ENCODE data around the gene CLEC7A.

The CLEC7A gene

DNA sequence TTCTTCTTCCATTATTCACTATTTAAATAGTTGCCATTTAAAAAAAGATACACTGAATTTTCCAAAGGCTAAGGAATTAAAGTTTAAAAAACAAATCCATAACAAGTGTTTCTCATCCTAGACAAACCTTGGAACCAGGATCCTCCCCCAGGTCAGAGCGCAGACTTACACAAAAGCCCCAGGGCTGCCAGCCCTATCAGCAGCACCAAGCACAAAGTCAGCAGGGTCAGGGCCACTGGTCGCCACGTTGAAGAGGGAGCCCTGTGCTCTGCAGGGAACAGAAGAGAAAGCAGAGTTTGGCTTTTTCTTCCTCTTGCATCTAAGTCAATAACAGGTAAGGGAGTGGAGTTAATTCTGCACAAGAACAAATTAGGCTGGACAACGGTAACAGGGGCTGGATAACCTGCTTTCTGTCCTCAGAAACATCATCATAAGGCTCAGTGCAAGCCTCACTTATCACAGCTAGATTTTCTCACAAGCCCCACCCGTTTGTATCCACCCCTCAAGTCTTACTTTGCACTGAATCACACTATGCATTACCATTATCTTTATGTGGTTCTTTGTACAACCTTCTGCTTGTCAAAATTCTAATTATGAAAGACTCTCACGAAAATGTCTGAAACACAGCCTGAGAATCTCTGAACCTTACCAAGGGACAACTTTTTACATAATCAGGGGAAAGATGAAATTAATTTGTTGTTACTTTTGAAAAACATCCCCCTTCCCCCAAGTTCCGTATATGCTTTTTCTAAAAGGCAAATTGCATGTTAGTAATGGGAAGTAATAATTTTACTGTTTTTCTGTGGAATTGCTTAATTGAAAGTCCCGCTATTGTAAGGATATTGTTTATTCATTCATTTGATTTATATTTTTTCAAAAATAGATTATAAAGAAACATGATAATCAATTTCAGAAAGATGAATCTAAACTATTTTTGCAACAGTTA lies 40.8 kb downstream of the CLEC7A start:
- no peak for DNase-seq

GRCh38 chr12:10088031-10088430 lies 42.0 kb downstream of the CLEC7A start:
- no peak for DNase-seq

DNA sequence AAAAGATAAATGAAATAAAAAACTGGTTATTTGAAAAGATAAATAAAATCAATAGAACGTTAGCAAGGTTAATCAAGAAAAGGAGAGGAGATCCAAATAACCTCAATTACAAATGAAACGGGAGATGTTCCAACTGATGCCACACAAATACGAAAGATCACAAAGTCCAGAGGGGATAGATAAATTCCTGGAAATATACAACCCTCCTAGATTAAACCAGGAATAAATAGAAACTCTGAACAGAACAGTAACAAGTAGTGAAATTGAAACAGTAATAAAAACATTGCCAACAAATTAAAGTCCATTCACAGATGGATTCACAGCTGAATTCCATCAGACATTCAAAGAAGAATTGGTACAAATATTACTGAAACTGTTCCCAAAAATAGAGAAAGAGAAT lies 43.6 kb downstream of the CLEC7A start:
- DNase-seq = no peak

DNA sequence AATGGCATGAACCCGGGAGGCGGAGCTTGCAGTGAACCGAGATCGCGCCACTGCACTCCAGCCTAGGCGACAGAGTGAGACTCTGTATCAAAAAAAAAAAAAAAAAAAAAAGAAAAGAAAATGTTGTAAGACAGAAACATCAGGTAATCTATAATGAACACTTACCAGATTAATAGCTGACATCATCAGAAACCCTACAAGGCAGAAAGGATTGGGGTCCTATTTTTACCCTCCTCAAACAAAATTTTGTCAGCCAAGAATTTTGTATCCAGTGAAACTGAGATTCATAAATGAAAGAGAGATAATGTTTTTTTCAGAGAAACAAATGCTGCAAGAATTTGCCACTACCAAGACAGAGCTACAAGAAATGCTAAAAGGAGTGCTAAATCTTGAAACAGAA lies 45.3 kb downstream of the CLEC7A start:
- no peak for DNase-seq

- no peak for DNase-seq
Measured at GRCh38 chr12:10082117-10082874, 47.7 kb downstream of the CLEC7A start.

DNA sequence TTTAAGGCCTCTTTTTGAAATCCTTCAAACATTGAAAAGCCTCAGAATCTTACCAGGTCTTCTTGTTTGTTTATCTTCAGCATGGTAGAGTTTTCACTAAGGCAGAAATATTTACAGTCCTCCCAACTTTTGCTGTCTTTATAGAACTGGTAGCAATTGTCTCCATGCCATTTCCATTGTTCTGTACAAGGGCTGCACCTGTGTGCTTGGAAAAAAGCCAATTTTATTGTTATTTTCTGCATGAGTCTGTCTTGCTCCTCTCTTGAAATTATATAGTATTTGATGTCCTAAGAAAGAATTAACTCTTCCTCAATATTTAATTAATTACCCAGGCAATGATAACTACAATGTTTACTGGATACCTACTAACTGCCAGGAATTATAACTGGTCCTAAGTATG lies 54.5 kb downstream of the CLEC7A start:
- no peak for DNase-seq

DNA sequence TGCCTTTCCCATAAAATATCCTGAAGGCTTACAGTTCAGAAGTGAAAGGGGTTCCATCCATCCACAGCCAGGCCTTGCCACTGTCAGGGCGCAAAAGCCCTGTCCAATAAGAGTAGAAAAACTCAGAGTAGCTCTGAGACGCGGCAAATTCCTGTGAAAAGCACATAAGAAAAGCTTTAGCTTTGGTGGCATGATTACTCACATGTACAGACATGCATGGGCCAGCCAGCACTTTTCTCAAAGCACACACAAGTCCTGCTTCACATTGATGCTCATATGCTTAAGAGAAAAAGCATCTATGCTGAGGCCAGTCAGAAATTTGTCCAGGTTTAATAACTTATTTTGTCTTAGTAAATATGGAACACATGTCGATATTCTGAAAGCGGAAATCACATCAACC lies 56.7 kb downstream of the CLEC7A start:
- no peak for DNase-seq

GRCh38 chr12:10072131-10072530 lies 57.9 kb downstream of the CLEC7A start:
- no peak for DNase-seq

DNA sequence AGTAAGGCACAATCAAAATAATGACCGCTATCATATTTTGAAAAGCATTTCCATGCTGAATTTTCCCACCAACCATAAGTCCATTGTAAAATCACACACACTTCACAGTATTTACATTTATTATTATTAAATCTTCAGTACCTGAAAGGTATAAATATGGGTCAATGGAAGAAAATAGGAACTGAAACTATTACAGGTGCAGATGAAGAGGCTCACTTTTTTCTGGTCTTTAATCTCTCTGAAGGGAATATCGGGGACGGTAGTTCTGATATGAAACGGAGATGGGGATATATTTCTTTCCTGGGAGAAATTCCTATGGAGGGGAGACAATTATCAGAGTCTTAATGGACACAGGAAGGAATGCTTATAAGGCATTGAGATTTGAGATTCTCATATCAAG lies 59.6 kb downstream of the CLEC7A start:
- no peak for DNase-seq

GRCh38 chr12:10069976-10070375 lies 60.0 kb downstream of the CLEC7A start:
- DNase-seq = no peak

- no peak for DNase-seq
Measured at GRCh38 chr12:10069099-10069498, 60.9 kb downstream of the CLEC7A start.

DNA sequence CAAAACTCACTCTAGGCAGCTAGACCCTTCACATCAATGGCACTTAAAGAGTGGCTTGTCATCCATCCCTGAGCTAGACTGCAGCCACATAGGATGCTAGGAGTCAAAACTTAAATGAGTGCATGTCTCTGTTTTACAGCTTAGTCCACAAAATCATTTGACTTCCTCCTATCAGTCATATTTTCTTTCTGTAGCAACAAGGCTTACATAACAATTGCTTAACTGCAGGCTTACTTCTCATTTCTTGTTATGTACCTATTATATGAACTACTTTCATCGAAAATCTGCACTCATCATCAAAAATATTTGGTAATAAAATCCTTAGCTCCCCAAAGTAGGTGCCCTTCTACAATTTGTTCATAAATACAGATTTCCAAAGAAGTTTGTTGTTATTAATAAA lies 61.4 kb downstream of the CLEC7A start:
- DNase-seq = no peak

GRCh38 chr12:10067942-10068341 lies 62.1 kb downstream of the CLEC7A start:
- no peak for DNase-seq

- DNase-seq = no peak
Measured at GRCh38 chr12:10067264-10067663, 62.7 kb downstream of the CLEC7A start.

Data from activated CD4-positive, alpha-beta T cell treated with anti-CD3 and anti-CD28 coated beads, Interleukin-2, amount 50 U/mL, for 16 hours (primary cell).